H9 (cell line): ENCODE data around the gene PIP5K1C. TPM values are rescaled to one million over a fixed set of nuclear protein-coding genes. Genes with fewer than 3 reads are reported as not detected.

Experiments
- DNase-seq: peaks from one replicate; pipeline ENCODE4 v3.0.0-alpha.2; 2017
- H2AFZ ChIP-seq: one replicate; pipeline ENCODE4 v1.6.1; 2013; ENCODE audit warnings: mild to moderate bottlenecking, low read length, control low read depth, moderate library complexity
- H2AK5ac ChIP-seq: 2 replicates; pipeline ENCODE4 v1.6.1; 2013; ENCODE audit warnings: low read length, control low read depth, mixed read lengths; ENCODE audit not compliant: insufficient read length
- H2BK120ac ChIP-seq: one replicate; pipeline ENCODE4 v1.6.1; 2013; ENCODE audit warnings: low read depth, mild to moderate bottlenecking, low read length, control low read depth, inconsistent platforms; ENCODE audit not compliant: poor library complexity, severe bottlenecking
- H2BK12ac ChIP-seq: 2 replicates; pipeline ENCODE4 v1.6.1; 2013; ENCODE audit warnings: low read length, control low read depth, mixed read lengths, low read depth; ENCODE audit not compliant: insufficient read length
- H2BK15ac ChIP-seq: 2 replicates; pipeline ENCODE4 v1.6.1; 2013; ENCODE audit warnings: low read depth, low read length, control low read depth
- H2BK20ac ChIP-seq: one replicate; pipeline ENCODE4 v1.6.1; 2013; ENCODE audit warnings: low read depth, mild to moderate bottlenecking, low read length, control low read depth, inconsistent platforms; ENCODE audit not compliant: poor library complexity, severe bottlenecking
- H2BK5ac ChIP-seq: 2 replicates; pipeline ENCODE4 v1.6.1; 2013; ENCODE audit warnings: low read length, control low read depth, mixed read lengths; ENCODE audit not compliant: insufficient read length
- H3K14ac ChIP-seq: 2 replicates; pipeline ENCODE4 v1.6.1; 2013; ENCODE audit warnings: low read length, control low read depth; ENCODE audit not compliant: insufficient read depth
- H3K18ac ChIP-seq: 2 replicates; pipeline ENCODE4 v1.6.1; 2013; ENCODE audit warnings: low read depth, mild to moderate bottlenecking, mixed read lengths, low read length, control low read depth; ENCODE audit not compliant: insufficient read length
- H3K23ac ChIP-seq: 2 replicates; pipeline ENCODE4 v1.6.1; 2013; ENCODE audit warnings: low read length, control low read depth, mixed read lengths, low read depth; ENCODE audit not compliant: insufficient read length
- H3K23me2 ChIP-seq: 2 replicates; pipeline ENCODE4 v1.6.1; 2013; ENCODE audit warnings: low read depth, mild to moderate bottlenecking, mixed read lengths, low read length, control low read depth; ENCODE audit not compliant: insufficient read length, poor library complexity, severe bottlenecking
- H3K27ac ChIP-seq: 2 replicates; pipeline ENCODE4 v1.5.1; 2013; ENCODE audit warnings: low read length, control low read depth, mixed read lengths, low read depth; ENCODE audit not compliant: insufficient read length
- H3K27me3 ChIP-seq: 2 replicates; pipeline ENCODE4 v1.6.1; 2013; ENCODE audit warnings: low read length, control low read depth, inconsistent platforms; ENCODE audit not compliant: insufficient read depth
- H3K4ac ChIP-seq: 2 replicates; pipeline ENCODE4 v1.6.1; 2013; ENCODE audit warnings: low read depth, mild to moderate bottlenecking, control low read depth, inconsistent platforms, low read length, moderate library complexity
- H3K4me1 ChIP-seq: 2 replicates; pipeline ENCODE4 v1.6.1; 2013; ENCODE audit warnings: low read length, control low read depth, inconsistent platforms; ENCODE audit not compliant: insufficient read depth
- H3K4me2 ChIP-seq: 2 replicates; pipeline ENCODE4 v1.6.1; 2013; ENCODE audit warnings: low read length, control low read depth, mixed read lengths; ENCODE audit not compliant: insufficient read length, insufficient read depth
- H3K56ac ChIP-seq: 2 replicates; pipeline ENCODE4 v1.6.1; 2013; ENCODE audit warnings: low read depth, mild to moderate bottlenecking, mixed read lengths, low read length, control low read depth; ENCODE audit not compliant: insufficient read length
- H3K79me1 ChIP-seq: 2 replicates; pipeline ENCODE4 v1.6.1; 2013; ENCODE audit warnings: low read depth, mild to moderate bottlenecking, moderate library complexity, low read length, control low read depth, inconsistent platforms; ENCODE audit not compliant: insufficient read depth, poor library complexity, severe bottlenecking
- H3K79me2 ChIP-seq: 2 replicates; pipeline ENCODE4 v1.6.1; 2013; ENCODE audit warnings: low read length, control low read depth, inconsistent platforms; ENCODE audit not compliant: insufficient read depth
- H3K9ac ChIP-seq: 2 replicates; pipeline ENCODE4 v1.6.1; 2013; ENCODE audit warnings: low read length, control low read depth, mixed read lengths; ENCODE audit not compliant: insufficient read length; ENCODE audit errors: extremely low read depth
- H3K9me3 ChIP-seq: one replicate; pipeline ENCODE4 v1.6.1; 2013; ENCODE audit warnings: low read depth, low read length, inconsistent platforms; ENCODE audit not compliant: control insufficient read depth
- H3T11ph ChIP-seq: one replicate; pipeline ENCODE4 v1.6.1; 2013; ENCODE audit warnings: mild to moderate bottlenecking, low read length, control low read depth, inconsistent platforms
- H4K20me1 ChIP-seq: one replicate; pipeline ENCODE4 v1.6.1; 2013; ENCODE audit not compliant: control insufficient read depth, insufficient read length, insufficient read depth
- H4K5ac ChIP-seq: 2 replicates; pipeline ENCODE4 v1.6.1; 2013; ENCODE audit warnings: low read depth, mild to moderate bottlenecking, mixed read lengths, low read length, control low read depth; ENCODE audit not compliant: insufficient read length
- H4K8ac ChIP-seq: replicated peaks from 2 replicates; pipeline ENCODE4 v1.6.1; 2013; ENCODE audit warnings: low read length, control low read depth, mixed read lengths, low read depth; ENCODE audit not compliant: insufficient read length
- H4K91ac ChIP-seq: 2 replicates; pipeline ENCODE4 v1.6.1; 2013; ENCODE audit warnings: low read depth, mild to moderate bottlenecking, moderate library complexity, mixed read lengths, low read length, control low read depth; ENCODE audit not compliant: insufficient read length
- H3K27ac Mint-ChIP-seq, 3 experiments: 2 replicates in 2 of 3; 3 replicates in 1 of 3; pipeline ENCODE4 v1.8.0; 2020 to 2021; ENCODE audit warnings: mixed read lengths in 3 of 3, mild to moderate bottlenecking in 1 of 3, moderate library complexity in 1 of 3
- H3K27me3 Mint-ChIP-seq: 2 replicates; pipeline ENCODE4 v1.8.0; 2021; ENCODE audit warnings: low read depth, mild to moderate bottlenecking, moderate library complexity, mixed read lengths
- H3K36me3 Mint-ChIP-seq, 3 experiments: 2 replicates in 2 of 3; 3 replicates in 1 of 3; pipeline ENCODE4 v1.8.0; 2020 to 2021; ENCODE audit warnings: low read depth in 3 of 3, mixed read lengths in 3 of 3; ENCODE audit not compliant: insufficient read depth in 1 of 3
- H3K4me1 Mint-ChIP-seq, 2 experiments: 2 replicates each; pipeline ENCODE4 v1.8.0; 2020; ENCODE audit warnings: mixed read lengths in 2 of 2
- H3K4me3 Mint-ChIP-seq, 2 experiments: 2 replicates in 1 of 2; 3 replicates in 1 of 2; pipeline ENCODE4 v1.8.0; 2020 to 2021; ENCODE audit warnings: mild to moderate bottlenecking in 2 of 2, mixed read lengths in 2 of 2, moderate library complexity in 1 of 2
- H3K9me3 Mint-ChIP-seq, 2 experiments: 2 replicates in 1 of 2; 3 replicates in 1 of 2; pipeline ENCODE4 v1.8.0; 2020; ENCODE audit warnings: mild to moderate bottlenecking in 2 of 2, mixed read lengths in 2 of 2, moderate library complexity in 1 of 2
- WGBS: extraction: QIAGEN DNeasy Blood & Tissue Kit; methylation state at CpG from one replicate; pipeline ENCODE4 v1.1.7; 2013; ENCODE audit warnings: missing lambda C conversion rate, low lambda C conversion rate, mixed read lengths; ENCODE audit not compliant: insufficient read length; ENCODE audit errors: extremely low coverage; 5-methylcytosine and 5-hydroxymethylcytosine counted together
- total RNA-seq: library from RNA; stranded (reverse); gene quantifications from 2 replicates; pipeline ENCODE4 v1.2.1, GENCODE V29; 2021
- TF ChIP-seq, protein P1 (sequence below): fragments of 200-600 bp; sonication (generic); conservative IDR thresholded peaks from 3 replicates; pipeline ENCODE4 v1.8.0; 2021; ENCODE audit warnings: antibody characterized with exemption, mild to moderate bottlenecking

The PIP5K1C gene
- total RNA-seq, 1 experiment from 2014 or later = 41.7 TPM

DNA sequence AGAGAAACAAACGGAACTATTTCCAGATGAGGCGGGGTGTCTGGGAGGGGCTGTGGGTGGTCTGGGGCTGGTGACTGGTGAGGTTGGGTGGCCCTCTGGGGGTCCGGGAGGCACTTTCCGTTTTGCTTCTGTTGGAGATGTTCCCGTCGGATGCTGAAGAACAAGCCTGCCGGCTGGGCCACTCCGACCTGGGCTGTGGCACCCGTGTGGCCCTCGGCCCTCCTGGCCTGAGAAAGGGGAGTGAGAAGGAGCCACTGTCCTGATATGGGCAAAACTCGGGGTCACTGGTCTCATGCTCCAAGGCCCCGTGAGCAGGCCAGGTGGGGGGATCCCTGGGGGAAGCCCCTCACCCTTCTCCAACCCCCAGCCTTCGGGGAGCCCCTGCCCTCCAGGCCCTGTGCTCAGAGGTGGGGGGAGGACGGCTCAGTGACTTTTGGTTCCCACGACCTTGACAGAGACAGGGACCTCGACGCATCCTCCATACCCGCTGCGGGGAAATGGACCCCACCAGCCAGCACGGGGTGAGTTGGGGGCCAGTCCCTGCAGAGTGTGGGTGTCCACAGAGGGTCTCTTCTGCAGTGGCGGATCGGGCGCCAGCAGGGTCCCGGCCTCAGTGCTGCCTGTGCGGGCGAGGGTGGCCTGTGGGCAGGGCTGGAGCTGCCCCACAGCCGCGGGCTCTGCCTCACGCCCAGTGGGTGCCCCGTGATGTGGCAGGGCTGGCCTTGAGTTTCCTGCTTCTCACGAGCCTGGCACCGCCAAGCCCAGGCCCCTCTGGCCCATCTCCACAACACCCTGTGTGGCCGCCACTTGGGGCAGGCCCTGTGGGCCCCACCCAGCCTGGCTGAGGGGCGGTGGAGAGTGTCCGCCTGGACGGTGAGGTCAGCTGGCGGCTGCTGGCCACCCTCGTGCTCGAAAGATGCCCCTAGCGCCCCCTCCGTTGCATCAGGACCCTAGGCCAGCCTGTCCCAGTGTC, 89.2 kb downstream of the PIP5K1C start:
- no peak overlapping the region for H3K4me2 ChIP-seq
- Mint-ChIP-seq H3K27ac (no peak overlapping the region), H3K4me1 (peaks cover 12% of the 10 kb centered on the region in 2 experiments), H3K27me3 (no peaks in the 10 kb centered on the region; the same call in 1 of the 2 replicates), H3K9me3 (no peaks in the 10 kb centered on the region), H3K4me3 (no peak overlapping the region), H3K36me3 (peaks cover 7 to 12% (median 7%) of the 10 kb centered on the region in 3 experiments; a peak in 6 of 7 replicates)
- H3K23me2 ChIP-seq = peaks cover 2% of the 10 kb centered on the region
- no peak overlapping the region for H2AK5ac ChIP-seq
- no peak overlapping the region for H2BK15ac ChIP-seq
- no peak overlapping the region for H4K91ac ChIP-seq
- H3T11ph ChIP-seq = no peak overlapping the region
- no peak overlapping the region for H3K9ac ChIP-seq
- H3K27me3 ChIP-seq = no peaks in the 10 kb centered on the region; the same call in 1 of the 2 replicates
- no peak overlapping the region for H3K4ac ChIP-seq
- H2BK20ac ChIP-seq = no peak overlapping the region
- H3K79me1 ChIP-seq = no peaks in the 10 kb centered on the region
- no peaks in the 10 kb centered on the region for H3K9me3 ChIP-seq
- no peaks in the 10 kb centered on the region; the same call in 1 of the 2 replicates for H3K4me1 ChIP-seq
- H2BK12ac ChIP-seq = no peak overlapping the region
- H3K79me2 ChIP-seq = no peaks in the 10 kb centered on the region
- no peaks in the 10 kb centered on the region for H4K20me1 ChIP-seq
- H4K5ac ChIP-seq = no peak overlapping the region
- no peak overlapping the region for H3K27ac ChIP-seq
- WGBS = no CpG with 5 or more reads among the region's 41 CpGs
- H2AFZ ChIP-seq = no peak overlapping the region
- no peak overlapping the region for H2BK120ac ChIP-seq
- no peak overlapping the region for H3K23ac ChIP-seq
- no peak for DNase-seq
- no peak overlapping the region for H3K18ac ChIP-seq
- no peak overlapping the region for H3K14ac ChIP-seq
- H3K56ac ChIP-seq = no peak overlapping the region
- no peak overlapping the region for H4K8ac ChIP-seq
- TF ChIP-seq, protein P1, sequence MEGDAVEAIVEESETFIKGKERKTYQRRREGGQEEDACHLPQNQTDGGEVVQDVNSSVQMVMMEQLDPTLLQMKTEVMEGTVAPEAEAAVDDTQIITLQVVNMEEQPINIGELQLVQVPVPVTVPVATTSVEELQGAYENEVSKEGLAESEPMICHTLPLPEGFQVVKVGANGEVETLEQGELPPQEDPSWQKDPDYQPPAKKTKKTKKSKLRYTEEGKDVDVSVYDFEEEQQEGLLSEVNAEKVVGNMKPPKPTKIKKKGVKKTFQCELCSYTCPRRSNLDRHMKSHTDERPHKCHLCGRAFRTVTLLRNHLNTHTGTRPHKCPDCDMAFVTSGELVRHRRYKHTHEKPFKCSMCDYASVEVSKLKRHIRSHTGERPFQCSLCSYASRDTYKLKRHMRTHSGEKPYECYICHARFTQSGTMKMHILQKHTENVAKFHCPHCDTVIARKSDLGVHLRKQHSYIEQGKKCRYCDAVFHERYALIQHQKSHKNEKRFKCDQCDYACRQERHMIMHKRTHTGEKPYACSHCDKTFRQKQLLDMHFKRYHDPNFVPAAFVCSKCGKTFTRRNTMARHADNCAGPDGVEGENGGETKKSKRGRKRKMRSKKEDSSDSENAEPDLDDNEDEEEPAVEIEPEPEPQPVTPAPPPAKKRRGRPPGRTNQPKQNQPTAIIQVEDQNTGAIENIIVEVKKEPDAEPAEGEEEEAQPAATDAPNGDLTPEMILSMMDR = no peak
- H2BK5ac ChIP-seq = no peak overlapping the region
